ENCODE data around the gene NKD1. TPM values are rescaled to one million over a fixed set of nuclear protein-coding genes. Genes with fewer than 3 reads are reported as not detected.

The NKD1 gene
- polyA plus RNA-seq, 1 donor = 5.3 TPM

DNA sequence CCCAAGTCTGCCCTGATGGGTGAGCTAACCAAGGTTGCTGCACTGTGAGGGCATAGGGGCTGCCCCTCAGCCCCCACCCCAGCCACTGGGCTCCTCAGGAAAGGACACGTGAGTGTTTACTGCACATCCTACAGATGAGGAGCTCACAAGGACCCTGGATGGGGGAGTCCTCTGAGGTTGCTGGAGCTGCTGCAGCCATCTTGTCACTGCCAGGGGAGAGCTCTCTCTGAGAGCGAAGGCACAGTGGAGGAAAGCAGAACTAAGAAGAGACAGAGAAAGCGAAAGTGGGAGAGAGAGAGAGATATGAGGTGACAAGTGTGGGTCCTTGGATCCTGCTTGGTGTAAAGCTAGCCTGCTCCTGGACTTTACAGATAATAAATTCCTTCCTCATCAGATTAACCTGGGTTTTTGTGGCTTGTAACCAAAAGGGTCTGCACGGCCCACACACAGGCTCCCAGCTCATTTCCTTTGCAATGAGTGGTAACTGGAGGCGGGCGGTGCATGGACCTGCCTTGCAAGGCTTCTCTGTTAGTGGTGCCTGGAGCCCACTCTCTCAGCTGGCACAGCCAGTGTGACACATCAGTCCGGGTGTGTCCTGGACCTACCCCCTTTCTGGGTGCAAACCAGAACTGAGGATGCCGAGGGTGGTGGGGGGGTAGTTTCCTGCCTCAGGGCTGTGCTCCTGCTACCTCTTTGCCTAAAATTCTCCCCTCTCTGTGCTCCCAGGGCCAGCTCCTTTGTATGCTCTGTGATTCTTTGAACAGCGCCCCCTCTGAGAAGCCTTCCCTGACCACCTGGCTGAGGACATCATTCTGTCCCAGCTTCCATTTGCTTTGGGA lies 118.7 kb downstream of the NKD1 start:
- Histone ChIP-seq H3K4me3 (ENCODE audit: low read length) (no peak overlapping the region), H3K36me3 (ENCODE audit: control insufficient read depth, insufficient read depth, low read length) (no peaks in the 10 kb centered on the region), H3K27me3 (ENCODE audit: control insufficient read depth, insufficient read depth, low read length) (no peaks in the 10 kb centered on the region), H3K9me3 (ENCODE audit: control insufficient read depth, low read depth, low read length) (peaks cover 3% of the 10 kb centered on the region), H3K27ac (ENCODE audit: low read length) (no peak overlapping the region), H3K4me1 (ENCODE audit: control insufficient read depth, insufficient read depth, low read length) (peaks cover 10% of the 10 kb centered on the region)
- no peak for DNase-seq
- WGBS (ENCODE audit: insufficient coverage, low lambda C conversion rate) = no CpG with 5 or more reads among the region's 9 CpGs

DNA sequence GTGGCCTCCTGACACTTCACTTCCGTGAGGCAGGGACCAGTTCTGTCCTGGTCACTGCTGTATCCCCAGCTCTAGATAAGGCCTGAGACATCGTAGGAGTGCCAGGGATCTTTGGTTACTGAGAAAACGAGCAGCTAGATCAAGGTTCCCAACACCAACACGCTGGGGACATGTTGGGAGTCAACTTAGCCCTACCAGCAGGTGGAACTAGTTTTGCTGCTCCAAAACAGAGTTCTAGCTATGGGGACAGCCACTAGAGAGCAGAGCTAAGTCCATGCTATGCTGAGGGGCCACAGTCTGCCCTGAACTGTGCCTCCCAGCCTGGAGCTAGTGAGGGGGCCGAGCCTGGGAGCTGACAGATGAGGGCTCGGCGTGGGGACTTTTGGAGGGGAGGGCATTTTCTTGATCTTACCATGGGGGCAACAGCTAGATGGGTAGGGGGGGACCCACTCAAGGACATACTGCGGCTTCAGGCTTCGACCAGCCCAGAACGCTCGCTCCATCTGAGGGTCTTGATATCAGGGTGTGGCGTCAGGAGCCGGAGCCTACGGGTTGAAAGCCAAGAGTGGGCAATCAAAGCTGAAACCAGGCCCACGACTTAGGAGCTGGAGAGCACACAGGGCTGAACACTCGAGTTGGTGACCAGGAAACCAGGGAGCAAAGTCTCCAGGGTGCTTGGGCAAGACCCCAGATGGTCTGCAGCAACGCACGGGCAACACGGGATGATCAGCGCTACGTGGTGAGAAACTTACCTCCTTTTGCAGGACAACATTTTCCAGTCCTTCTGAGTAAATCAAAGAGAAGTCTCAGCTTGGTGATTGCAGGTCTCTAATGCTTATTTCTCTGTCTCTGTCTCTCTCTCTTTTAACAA lies 119.5 kb downstream of the NKD1 start:
- WGBS (ENCODE audit: insufficient coverage, low lambda C conversion rate) = no CpG with 5 or more reads among the region's 21 CpGs
- Histone ChIP-seq H3K27me3 (ENCODE audit: control insufficient read depth, insufficient read depth, low read length) (peaks cover under 1% of the 10 kb centered on the region), H3K4me3 (ENCODE audit: low read length) (no peak overlapping the region), H3K27ac (ENCODE audit: low read length) (no peak overlapping the region), H3K4me1 (ENCODE audit: control insufficient read depth, insufficient read depth, low read length) (peaks cover 10% of the 10 kb centered on the region), H3K36me3 (ENCODE audit: control insufficient read depth, insufficient read depth, low read length) (no peaks in the 10 kb centered on the region), H3K9me3 (ENCODE audit: control insufficient read depth, low read depth, low read length) (peaks cover 8% of the 10 kb centered on the region)
- peak in 1 of 2 donors; percentile 17 for DNase-seq

- Histone ChIP-seq H3K4me1 (ENCODE audit: control insufficient read depth, insufficient read depth, low read length) (peaks cover 10% of the 10 kb centered on the region), H3K27ac (ENCODE audit: low read length) (no peak overlapping the region), H3K4me3 (ENCODE audit: low read length) (no peak overlapping the region), H3K9me3 (ENCODE audit: control insufficient read depth, low read depth, low read length) (peaks cover 15% of the 10 kb centered on the region), H3K27me3 (ENCODE audit: control insufficient read depth, insufficient read depth, low read length) (peaks cover 6% of the 10 kb centered on the region), H3K36me3 (ENCODE audit: control insufficient read depth, insufficient read depth, low read length) (no peaks in the 10 kb centered on the region)
- peak in 1 of 2 donors; percentile 19 for DNase-seq
- WGBS (ENCODE audit: insufficient coverage, low lambda C conversion rate) = no CpG with 5 or more reads among the region's 5 CpGs
These were observed 120.3 kb downstream of the NKD1 start for GRCh38 chr16:50668368-50669008.

- no peak overlapping the region for H3K4me3 ChIP-seq (ENCODE audit: low read length)
- no peak for DNase-seq
- H3K27ac ChIP-seq (ENCODE audit: low read length) = no peak overlapping the region
- H3K4me1 ChIP-seq (ENCODE audit: control insufficient read depth, insufficient read depth, low read length) = peaks cover 10% of the 10 kb centered on the region
- peaks cover 14% of the 10 kb centered on the region for H3K27me3 ChIP-seq (ENCODE audit: control insufficient read depth, insufficient read depth, low read length)
- no CpG with 5 or more reads among the region's 4 CpGs for WGBS (ENCODE audit: insufficient coverage, low lambda C conversion rate)
- peaks cover 21% of the 10 kb centered on the region for H3K9me3 ChIP-seq (ENCODE audit: control insufficient read depth, low read depth, low read length)
- H3K36me3 ChIP-seq (ENCODE audit: control insufficient read depth, insufficient read depth, low read length) = no peaks in the 10 kb centered on the region
These were observed 121.5 kb downstream of the NKD1 start for GRCh38 chr16:50669741-50670140.

GRCh38 chr16:50670476-50670875 lies 122.3 kb downstream of the NKD1 start:
- peaks cover 21% of the 10 kb centered on the region for H3K9me3 ChIP-seq (ENCODE audit: control insufficient read depth, low read depth, low read length)
- H3K27ac ChIP-seq (ENCODE audit: low read length) = no peak overlapping the region
- H3K36me3 ChIP-seq (ENCODE audit: control insufficient read depth, insufficient read depth, low read length) = no peaks in the 10 kb centered on the region
- peaks cover 7% of the 10 kb centered on the region for H3K4me1 ChIP-seq (ENCODE audit: control insufficient read depth, insufficient read depth, low read length)
- peaks cover 14% of the 10 kb centered on the region for H3K27me3 ChIP-seq (ENCODE audit: control insufficient read depth, insufficient read depth, low read length)
- no peak for DNase-seq
- no CpG with 5 or more reads among the region's 6 CpGs for WGBS (ENCODE audit: insufficient coverage, low lambda C conversion rate)
- no peak overlapping the region for H3K4me3 ChIP-seq (ENCODE audit: low read length)

DNA sequence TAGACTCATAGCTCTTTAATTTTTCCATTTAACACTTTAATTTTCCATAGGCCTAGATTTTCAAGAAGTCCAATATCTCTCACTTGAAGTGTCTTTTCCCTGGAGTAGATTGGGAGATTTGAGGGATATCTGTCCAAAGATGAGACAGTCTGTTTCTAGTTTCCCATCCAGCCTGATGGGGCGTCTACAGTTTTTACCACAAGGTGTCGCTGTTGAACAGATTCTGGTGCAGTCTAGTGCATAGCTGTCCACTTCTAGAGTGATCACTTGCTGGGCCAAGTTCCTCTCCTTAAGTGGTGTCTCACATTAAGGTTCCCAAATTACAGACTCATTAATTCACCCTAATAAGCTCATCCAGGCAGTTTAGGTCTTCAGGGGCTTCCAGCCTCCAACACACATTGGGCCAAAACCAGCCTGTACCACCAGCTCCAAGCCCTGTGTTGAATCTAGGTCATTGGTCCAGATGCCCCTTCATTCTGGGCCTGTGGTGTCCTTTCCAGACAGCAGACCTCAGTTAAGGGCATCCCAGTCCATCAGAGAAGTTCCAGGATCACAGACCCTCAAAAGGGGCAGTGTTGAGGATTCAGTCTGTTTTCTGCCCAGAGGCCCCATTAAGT lies 123.6 kb downstream of the NKD1 start:
- no CpG with 5 or more reads among the region's 2 CpGs for WGBS (ENCODE audit: insufficient coverage, low lambda C conversion rate)
- Histone ChIP-seq H3K27ac (ENCODE audit: low read length) (no peak overlapping the region), H3K36me3 (ENCODE audit: control insufficient read depth, insufficient read depth, low read length) (no peaks in the 10 kb centered on the region), H3K9me3 (ENCODE audit: control insufficient read depth, low read depth, low read length) (peaks cover 21% of the 10 kb centered on the region), H3K4me1 (ENCODE audit: control insufficient read depth, insufficient read depth, low read length) (peaks cover 7% of the 10 kb centered on the region), H3K4me3 (ENCODE audit: low read length) (no peak overlapping the region), H3K27me3 (ENCODE audit: control insufficient read depth, insufficient read depth, low read length) (peaks cover 14% of the 10 kb centered on the region)
- DNase-seq = no peak

DNA sequence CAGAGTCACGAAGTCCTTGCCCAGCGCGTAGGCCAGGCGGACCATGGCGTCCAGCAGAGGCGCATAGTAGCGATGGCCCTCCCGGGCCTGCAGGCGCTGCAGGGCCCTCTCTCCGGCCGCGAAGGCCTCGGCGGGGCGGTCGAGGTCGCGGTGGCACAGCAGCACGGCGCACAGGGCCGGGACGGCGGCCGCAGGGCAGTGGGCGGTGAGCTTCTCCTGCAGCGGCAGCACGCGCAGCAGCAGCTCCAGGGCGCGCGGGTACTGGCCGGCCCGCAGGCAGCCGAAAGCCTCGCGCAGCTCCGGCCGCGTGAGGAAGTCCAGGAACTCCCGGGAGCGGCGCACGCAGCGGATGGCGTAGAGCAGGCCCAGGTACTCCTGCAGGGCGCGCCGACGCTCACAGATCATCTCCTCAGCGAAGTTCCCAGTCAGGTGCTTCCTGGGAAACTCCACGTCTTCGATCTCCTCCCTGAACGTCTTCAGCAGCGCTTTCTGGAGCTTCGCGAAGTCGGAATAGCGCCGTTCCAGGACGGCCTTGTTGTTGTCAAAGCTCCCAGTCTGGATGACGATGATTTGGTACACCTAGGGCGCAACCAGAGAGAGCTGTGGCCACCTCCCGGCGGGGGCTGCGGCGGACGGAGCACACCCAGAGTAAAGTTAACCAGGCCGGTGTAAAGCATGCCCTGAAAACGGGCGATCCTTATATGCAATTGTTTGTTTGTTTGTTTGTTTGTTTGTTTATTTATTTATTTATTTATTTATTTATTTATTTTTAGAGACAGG lies 125.5 kb downstream of the NKD1 start:
- Histone ChIP-seq H3K27ac (ENCODE audit: low read length) (no peak overlapping the region), H3K4me3 (ENCODE audit: low read length) (no peak overlapping the region), H3K9me3 (ENCODE audit: control insufficient read depth, low read depth, low read length) (peaks cover 21% of the 10 kb centered on the region), H3K27me3 (ENCODE audit: control insufficient read depth, insufficient read depth, low read length) (peaks cover 14% of the 10 kb centered on the region), H3K4me1 (ENCODE audit: control insufficient read depth, insufficient read depth, low read length) (peaks cover 3% of the 10 kb centered on the region), H3K36me3 (ENCODE audit: control insufficient read depth, insufficient read depth, low read length) (no peaks in the 10 kb centered on the region)
- DNase-seq = no peak
- 80% methylated on average over 1 of the region's 70 CpGs for WGBS (ENCODE audit: insufficient coverage, low lambda C conversion rate)

- DNase-seq = no peak
- 50% methylated on average over 1 of the region's 4 CpGs for WGBS (ENCODE audit: insufficient coverage, low lambda C conversion rate)
- Histone ChIP-seq H3K27ac (ENCODE audit: low read length) (no peak overlapping the region), H3K4me3 (ENCODE audit: low read length) (no peak overlapping the region), H3K27me3 (ENCODE audit: control insufficient read depth, insufficient read depth, low read length) (peaks cover 14% of the 10 kb centered on the region), H3K36me3 (ENCODE audit: control insufficient read depth, insufficient read depth, low read length) (no peaks in the 10 kb centered on the region), H3K4me1 (ENCODE audit: control insufficient read depth, insufficient read depth, low read length) (no peaks in the 10 kb centered on the region), H3K9me3 (ENCODE audit: control insufficient read depth, low read depth, low read length) (peaks cover 21% of the 10 kb centered on the region)
These were observed 126.6 kb downstream of the NKD1 start for GRCh38 chr16:50674831-50675230.

- no CpG with 5 or more reads among the region's 23 CpGs for WGBS (ENCODE audit: insufficient coverage, low lambda C conversion rate)
- Histone ChIP-seq H3K36me3 (ENCODE audit: control insufficient read depth, insufficient read depth, low read length) (no peaks in the 10 kb centered on the region), H3K27ac (ENCODE audit: low read length) (no peak overlapping the region), H3K27me3 (ENCODE audit: control insufficient read depth, insufficient read depth, low read length) (peaks cover 14% of the 10 kb centered on the region), H3K4me3 (ENCODE audit: low read length) (no peak overlapping the region), H3K9me3 (ENCODE audit: control insufficient read depth, low read depth, low read length) (peaks cover 21% of the 10 kb centered on the region), H3K4me1 (ENCODE audit: control insufficient read depth, insufficient read depth, low read length) (no peaks in the 10 kb centered on the region)
- no peak for DNase-seq
These were observed 127.8 kb downstream of the NKD1 start for GRCh38 chr16:50675686-50676610.
